HG02798 (cell line): ENCODE data around the gene PROSER2.

ENCODE experiments used
- ATAC-seq: cut with Tn5 transposase; IDR thresholded peaks from one replicate; pipeline ENCODE4 v1.9.1; 2021; ENCODE audit warnings: mild to moderate bottlenecking; ENCODE audit not compliant: unreplicated experiment, poor library complexity

Gene PROSER2

DNA sequence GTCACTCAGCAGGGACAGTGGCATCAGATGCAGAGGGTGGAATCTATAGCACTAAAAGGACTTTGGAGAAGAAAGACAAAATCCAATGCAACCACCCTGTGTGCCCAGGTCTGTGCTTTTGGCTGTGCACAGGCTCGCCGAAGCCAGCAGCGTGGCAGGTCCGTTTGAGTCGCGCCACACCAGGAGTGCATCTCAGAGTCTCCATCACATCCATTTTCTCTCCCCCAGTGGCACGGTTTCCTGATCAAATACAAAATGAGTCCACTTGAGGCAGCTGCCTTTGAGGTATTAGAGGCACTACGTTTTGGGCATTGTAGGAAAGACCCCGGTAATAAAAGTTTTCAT, 23.4 kb upstream of the PROSER2 start:
- ATAC-seq, result no peak

DNA sequence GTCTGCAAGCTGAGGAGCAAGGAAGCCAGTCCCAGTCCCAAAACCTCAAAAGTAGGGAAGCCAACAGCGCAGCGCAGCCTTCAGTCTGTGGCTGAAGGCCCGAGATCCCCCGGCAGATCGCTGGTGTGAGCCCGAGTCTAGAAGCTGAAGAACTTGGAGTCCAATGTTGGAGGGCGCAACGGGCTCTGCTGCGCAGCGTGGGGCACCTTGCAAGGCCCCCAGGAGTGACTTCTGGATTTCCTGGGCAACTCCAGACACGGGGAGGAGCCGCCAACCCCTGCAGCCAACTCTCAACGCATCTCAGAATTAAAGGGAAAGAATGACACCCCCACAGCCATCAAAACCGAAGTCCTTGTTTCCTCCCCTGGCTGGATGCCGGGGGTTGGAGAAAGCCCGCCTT, 18.8 kb upstream of the PROSER2 start:
- ATAC-seq, result no peak

DNA sequence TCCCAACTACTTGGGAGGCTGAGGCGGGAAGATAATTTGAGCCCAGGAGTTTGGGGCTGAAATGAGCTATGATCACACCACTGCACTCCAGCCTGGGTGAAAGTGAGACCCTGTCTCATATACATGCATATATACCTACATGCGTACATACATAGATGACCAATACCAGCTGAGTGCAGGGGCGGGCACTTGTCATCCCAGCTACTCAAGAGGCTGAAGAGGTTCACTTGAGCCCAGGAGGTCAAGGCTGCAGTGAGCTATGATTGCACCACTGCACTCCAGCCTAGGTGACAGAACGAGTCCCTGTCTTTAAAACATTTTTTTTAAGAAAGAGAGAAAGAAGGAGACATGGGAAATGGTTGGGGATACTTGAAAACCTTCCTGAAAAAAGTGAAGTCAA, 17.4 kb upstream of the PROSER2 start:
- ATAC-seq, result no peak

DNA sequence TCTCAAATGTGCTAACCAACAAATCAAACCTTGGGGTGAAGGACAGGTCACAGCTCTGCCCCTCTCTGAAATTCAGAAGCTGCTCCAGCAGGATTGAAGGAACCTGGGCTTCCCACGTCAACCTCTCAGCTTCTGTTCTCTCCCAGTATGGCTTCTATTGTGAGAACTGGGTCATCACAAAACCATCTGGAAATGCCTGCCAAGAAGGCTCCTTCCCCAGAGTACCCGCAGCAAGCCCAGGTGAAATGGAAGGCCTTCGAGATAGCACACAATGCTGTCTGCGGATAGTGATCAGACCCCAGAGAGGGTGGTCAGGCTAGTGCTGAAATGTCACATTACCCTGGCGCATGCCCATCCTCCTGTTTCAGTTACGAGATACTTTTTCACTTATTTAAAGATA, 16.4 kb upstream of the PROSER2 start:
- ATAC-seq, result no peak

DNA sequence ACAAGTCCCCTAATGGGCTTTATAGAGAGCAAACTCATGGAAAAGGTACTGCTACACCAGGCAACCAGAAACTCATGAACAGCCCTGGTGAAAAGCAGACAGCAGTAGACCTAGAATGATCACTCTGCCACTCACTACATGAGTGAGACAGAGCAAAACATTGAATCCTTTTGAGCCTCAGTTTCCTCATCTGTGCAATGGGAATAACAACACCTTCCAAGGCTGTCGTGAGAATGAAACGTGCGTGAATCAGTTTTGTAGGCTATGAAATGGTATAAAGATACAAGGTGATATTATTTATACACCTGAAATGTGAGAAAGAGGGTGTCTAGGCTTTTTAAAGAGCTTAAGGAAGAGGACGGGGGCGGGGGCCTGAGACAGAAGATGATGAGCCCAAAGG, 14.3 kb upstream of the PROSER2 start:
- ATAC-seq, result no peak

DNA sequence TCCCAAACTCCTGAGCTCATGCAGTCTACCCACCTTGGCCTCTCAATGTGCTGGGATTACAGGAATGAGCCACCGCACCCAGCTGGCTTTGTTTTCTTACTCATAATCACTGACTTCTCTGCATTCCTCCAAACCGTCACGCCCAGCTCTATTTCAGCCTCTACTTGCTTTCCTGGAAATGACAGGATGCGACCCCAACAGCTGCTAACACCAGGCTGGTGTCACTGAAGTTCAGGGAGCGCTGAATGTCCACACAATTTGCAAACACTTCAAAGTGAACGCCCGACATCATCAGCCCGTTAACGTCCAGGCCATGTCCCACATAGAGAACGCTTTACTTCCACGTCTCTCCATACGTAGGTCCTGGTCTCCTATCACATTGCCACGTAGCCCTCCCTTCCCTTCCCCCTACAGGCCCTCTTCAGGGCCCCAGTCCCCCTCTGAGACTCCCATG, 12.8 kb upstream of the PROSER2 start:
- no peak for ATAC-seq

DNA sequence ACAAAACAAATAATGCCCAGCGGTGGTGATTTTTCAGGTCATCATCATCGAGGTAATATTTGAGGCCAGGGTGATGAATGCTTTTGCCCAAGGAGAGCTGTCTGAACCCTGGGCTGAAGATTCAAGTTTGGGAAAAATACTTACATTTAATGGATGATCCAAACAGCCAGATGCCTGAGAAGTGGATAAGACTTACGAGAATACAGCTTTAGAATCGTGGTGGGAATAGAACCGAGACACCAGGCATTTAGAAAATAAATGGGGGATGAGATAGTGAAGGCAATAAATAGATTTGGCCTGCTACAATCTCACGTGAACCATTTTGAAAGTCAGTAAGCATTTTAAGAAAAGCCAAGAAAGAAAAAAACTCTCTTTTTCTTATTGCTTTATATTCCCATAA, 12.2 kb upstream of the PROSER2 start:
- no peak for ATAC-seq

DNA sequence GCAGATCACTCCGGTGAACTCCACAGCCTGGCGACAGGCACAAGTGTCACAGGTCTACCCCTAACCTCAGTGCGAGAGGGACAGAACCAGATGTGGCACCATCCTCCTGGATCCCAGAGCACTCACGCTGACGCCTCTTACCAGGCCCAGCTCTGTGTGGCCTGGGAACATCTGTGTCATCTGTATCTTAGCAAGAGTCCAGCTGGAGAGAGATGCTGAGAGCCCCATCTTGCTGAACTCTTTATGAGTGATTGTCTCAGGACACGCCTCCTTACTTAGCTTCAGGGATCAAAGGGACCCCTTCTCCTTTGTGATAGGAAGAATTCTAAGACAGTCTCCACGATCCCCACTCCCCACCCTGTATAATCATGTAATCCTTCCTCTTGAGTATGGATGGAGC, 10.0 kb upstream of the PROSER2 start:
- no peak for ATAC-seq

DNA sequence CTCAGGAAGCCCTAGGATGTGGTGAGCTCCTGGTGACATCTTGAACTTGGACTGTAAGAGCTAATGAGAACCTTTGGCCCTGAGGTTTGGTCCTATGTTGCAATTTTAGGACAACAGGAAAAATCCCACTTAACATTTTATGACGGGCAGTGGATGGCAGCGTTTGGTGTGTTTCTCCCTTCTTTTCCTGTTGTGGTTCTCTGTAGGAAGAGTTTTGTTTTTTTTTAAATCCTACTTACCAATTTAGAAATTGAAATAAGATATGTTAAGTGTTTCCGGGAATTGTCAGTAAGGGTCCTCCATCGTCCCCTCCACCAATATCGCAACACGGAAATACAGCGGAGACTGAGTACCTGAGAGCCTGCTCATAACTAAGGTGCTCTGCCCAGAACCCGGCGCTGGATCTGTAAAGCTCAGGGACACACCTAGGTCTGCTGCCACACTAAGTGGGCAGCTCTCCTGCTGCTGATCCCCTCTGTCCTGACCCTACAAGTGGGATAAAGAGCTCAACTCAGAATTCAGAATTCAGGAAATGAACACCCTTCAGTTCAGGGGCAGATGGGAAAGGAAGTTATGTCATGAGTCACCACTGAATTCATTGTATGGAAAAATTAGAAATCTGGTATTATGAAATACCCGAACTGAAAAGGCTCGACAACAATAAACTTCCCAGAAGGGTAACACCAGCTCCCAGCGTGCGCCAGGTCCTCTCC, 9.1 kb upstream of the PROSER2 start:
- ATAC-seq, result no peak

DNA sequence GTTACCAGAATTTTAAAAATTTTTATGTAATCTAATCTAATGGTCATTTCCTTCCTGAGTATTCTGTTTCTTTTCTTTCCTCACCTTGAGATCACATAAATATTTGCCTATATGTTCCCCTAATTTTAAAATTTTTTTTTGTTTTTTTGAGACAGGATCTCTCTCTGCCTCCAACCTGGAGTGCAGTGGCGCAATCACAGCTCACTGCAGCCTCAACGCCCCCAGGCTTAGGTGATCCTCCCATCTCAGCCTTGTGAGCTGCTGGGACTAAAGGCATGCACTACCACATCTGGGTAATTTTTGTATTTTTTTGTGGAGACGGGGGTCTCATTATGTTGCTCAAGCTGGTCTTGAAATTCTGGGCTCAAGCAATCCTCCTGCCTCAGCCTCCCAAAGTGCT, 4.1 kb upstream of the PROSER2 start:
- ATAC-seq, result no peak

DNA sequence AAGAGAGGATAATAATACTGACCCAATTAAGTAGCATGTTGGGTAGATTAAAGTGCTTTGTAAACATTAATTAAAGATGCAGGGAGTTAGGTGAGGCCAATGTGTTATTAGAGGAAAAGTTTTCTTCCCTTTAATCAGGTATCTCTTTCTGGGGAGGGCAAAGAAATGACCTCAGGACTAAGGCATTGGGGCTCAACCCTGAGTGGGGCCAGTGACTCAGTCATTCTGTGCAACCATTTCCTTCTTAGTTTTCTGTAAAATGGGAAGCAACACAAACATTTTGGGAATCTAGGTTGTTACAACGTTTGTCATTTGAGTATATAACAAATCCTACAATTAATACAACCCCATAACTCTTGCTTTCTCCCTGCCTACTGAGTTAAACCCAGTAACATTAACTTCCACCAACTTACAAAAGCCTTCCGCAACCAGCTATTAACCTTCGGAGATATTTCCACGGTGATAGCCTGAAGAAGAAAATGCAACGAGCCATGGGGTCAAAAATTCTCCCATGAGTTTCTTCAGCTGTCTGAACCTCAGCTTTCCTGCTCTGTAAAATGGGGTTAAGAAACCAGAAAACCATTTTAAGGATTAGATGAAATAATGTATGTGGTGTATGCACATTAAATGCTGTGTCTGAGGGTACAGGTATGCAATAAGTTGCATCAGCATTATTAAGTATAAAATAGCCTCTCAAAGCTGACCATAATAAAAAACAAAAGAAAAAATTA, 965 bp upstream of the PROSER2 start:
- no peak for ATAC-seq

DNA sequence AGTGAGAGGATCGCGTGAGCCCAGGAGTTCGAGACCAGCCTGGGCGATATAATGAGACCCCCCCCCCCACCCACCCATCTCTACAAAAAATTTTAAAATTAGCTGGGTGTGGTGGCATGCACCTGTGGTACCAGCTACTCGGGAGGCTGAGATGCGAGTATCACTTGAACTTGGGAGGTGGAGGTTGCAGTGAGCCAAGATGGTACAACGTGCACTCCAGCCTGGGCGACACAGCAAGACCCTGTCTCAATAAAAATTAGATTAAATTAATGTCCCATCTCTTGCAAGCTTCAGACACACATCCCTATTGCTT, 391 bp upstream of the PROSER2 start:
- no peak for ATAC-seq

DNA sequence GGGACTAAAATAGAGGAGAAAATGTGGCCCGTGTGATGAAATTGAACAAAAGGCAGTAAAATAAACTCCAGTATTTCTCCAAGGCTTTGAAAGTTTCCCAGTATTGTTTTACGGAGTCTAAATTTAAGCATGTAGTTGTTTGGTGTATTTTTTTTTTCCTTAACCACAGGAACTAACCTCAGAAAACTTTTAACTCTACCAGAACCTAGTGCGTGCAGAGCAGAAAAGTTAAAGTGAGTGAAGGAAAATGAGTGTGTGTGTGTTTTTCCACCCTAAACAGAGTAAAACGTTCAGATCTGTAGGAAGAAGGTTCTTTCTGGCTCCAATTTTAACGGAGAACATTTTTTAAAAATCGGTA, 812 bp downstream of the PROSER2 start:
- ATAC-seq, result no peak

DNA sequence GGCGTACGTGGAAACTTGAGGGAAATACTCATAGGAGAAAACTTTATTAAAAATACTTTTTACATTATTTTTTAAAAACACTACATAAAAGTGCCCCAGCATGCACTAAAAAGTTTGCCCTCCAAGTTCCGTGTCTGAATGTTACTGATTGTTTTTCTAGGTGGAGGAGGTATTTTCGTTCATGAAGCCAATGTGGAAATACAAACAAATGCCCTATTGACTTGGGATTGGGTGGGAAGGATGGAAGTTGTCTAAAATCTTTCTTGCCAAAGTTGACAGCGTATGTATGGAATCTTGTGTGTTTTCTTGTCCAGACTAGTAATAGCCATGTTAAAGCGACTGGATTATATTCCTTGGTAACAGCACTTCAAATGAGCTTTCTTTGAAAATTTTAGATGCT, 1.2 kb downstream of the PROSER2 start:
- no peak for ATAC-seq

DNA sequence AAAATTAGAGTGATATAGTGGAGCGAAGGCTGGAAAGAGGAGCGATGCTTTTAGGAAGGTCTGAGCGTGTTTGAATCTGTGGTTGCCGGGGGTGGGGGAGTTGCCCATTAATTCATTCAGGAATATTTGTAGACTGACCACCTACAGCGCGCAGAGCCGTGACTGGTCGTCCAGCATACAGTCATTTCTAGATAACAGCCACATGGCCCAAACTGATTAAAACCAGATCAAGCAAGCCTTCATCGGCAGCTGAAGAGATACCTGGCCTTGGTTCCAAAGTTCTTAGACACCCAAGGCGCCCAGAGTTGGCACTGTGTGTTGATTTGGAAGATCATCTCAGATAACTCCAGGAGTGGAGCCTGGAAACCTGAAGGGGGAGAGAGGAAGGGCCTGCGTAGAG, 1.7 kb downstream of the PROSER2 start:
- no peak for ATAC-seq

DNA sequence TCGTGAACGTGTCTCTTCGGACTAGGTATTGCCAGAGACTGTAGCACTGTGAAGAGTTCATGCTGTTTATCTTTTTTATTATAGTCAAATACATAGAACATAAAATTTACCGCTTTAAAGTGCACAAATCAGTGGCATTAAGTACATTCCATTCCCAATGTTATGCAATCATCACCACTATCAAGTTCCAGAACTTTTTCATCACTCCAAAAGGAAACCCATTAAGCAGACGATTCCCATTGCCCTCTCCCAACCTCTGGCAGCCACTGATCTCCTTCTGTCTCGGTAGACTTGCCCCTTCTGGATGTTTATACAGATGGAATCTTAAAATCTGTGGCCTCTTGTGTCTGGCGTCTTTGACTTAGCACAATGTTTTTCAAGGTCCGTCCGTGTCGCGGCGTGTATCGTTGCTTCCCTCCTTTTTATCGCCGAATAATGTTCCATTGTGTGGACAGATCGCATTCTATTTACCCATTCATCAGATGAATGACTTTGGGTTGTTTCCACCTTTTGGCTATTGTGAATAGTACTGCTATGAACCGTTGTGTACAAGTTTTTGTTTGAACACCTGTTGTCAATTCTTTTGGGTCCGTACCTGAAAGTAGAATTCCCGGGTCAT, 2.7 kb downstream of the PROSER2 start:
- no peak for ATAC-seq

DNA sequence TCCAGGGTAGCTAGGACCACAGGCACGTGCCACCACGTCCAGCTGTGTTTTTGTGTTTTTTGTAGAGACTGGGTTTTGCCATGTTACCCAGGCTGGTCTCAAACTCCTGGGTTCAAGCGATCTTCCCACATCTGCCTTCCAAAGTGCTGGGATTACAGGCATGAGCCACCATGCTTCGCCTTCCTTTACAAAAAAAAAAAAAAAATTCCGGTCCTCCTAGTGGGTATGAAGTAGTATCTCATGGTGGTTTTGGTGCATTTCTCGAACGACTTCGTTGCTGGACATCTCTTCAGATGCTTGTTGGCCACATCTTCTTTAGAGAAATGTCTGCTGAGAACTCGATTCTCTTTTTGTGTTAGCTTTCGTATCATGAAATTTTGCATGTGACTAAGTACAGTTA, 3.9 kb downstream of the PROSER2 start:
- no peak for ATAC-seq

DNA sequence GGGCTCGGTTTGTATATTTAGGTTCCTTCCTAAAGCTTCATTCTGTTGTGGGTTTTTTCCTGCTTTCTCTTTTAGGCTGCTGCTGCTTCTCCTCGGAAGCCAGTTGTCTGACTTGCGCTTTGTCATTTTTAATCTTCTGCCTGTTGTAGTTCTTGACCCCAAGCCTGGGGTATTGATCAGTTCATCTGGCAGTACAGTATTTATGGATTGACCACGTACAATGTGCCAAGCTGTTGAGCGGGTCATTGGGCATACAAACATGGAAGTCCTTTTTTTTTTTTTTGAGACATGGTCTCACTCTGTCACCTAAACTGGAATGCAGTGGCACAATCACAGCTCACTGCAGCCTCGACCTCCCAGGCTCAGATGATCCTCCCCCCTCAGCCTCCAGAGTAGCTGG, 4.3 kb downstream of the PROSER2 start:
- ATAC-seq, result no peak

DNA sequence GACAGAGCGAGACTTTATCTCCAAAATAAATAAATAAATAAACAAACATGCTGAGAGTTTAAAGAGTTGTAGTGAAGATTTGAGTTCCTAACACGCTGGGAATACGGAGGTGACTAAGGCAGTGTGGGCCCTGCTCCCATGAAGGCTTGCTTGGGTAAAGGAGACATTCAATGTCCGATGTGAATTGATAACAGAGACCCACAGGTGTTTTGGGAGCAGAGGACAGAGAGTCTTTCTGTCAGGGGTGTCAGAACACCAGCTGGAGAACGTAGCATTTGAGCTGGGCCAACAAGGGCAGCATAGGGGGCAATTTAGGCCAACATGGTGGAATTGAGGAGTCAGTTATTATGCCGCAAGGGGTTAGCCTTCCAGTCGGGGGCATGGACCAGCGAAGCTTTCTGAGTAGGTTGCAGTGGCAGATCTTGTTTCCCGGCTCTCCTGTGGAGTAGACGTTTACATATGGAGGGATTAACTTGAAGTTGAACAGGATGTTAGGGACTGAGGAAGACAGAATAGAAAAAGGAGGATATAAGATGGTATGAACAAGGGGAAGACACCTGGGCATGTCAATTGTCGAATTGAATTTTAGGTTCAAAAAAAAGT, 5.6 kb downstream of the PROSER2 start:
- ATAC-seq, result no peak

DNA sequence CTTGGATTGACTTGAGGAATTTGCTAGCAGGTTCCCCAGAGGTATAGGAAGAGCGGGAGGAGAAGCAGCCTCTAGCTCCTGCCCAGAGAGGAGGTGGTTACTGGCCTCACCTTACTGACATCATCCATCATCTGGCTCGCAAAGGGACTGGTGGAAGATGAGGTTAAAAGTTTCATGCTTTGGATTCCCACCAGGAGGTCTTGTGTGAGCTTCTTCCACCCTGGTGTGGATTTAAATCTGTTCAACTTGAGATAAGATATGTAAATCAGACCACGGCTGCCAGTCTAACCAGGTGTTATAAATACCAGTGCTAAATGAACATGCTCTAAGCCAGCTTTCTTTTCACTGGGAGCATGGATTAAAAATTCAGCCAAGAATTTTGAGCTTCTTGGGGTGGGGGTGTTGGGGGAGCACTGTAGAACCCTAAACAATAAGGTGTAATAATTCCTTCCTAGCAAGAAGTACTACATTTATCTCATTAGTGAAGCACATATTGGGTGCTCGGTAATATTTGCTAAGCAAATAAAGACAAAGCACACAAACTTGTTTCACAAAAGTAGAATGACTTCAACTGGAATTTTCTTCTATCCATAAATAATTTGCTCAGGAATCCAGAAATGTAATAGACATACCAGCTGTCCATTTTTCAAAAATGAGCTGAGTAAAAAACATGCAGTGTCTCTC, 7.8 kb downstream of the PROSER2 start:
- no peak for ATAC-seq

DNA sequence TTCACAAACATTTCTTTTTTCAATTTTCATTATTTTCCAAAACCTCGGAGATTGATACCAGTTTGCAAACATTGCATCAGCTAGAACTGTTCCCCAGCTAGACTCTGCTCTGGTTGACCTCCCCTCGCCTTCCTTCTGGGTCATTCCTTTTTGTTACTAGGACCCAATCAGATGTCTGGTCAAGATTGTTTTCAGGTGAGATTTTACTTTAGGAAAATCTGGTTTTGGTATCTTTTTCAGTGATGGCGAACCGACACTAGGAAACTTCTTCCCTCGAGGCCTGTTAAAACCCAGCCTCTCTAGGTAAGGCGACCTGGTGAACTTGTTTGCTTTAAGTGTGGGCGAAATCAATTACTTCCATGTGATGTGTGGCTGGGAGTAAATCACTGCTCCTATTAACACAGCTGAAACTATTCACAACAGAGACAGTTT, 8.4 kb downstream of the PROSER2 start:
- no peak for ATAC-seq
